HG02588 (cell line): ENCODE data around the gene SIRPA.

Source experiments
- ATAC-seq: cut with Tn5 transposase; IDR thresholded peaks from one replicate; pipeline ENCODE4 v1.9.1; 2021; ENCODE audit warnings: mild to moderate bottlenecking, moderate library complexity; ENCODE audit not compliant: unreplicated experiment

Gene SIRPA

GRCh38 chr20:1870323-1870722 lies 24.9 kb upstream of the SIRPA start:
- no peak for ATAC-seq

GRCh38 chr20:1870792-1871550 lies 24.2 kb upstream of the SIRPA start:
- no peak for ATAC-seq

- peak; percentile 68 for ATAC-seq
These were observed 23.3 kb upstream of the SIRPA start for GRCh38 chr20:1871807-1872458.

- ATAC-seq: no peak
These were observed 22.6 kb upstream of the SIRPA start for GRCh38 chr20:1872459-1873097.

- no peak for ATAC-seq
These were observed 20.6 kb upstream of the SIRPA start for GRCh38 chr20:1874450-1875182.

GRCh38 chr20:1875183-1875554 lies 20.0 kb upstream of the SIRPA start:
- ATAC-seq: no peak

- ATAC-seq: no peak
These were observed 19.4 kb upstream of the SIRPA start for GRCh38 chr20:1875762-1876161.

GRCh38 chr20:1876217-1876921 lies 18.8 kb upstream of the SIRPA start:
- ATAC-seq: no peak

- ATAC-seq: no peak
These were observed 18.1 kb upstream of the SIRPA start for GRCh38 chr20:1876975-1877608.

GRCh38 chr20:1877609-1878200 lies 17.5 kb upstream of the SIRPA start:
- ATAC-seq: no peak

- ATAC-seq: no peak
These were observed 15.8 kb upstream of the SIRPA start for GRCh38 chr20:1879369-1879768.

- ATAC-seq: no peak
These were observed 15.3 kb upstream of the SIRPA start for GRCh38 chr20:1879934-1880333.

- no peak for ATAC-seq
These were observed 14.5 kb upstream of the SIRPA start for GRCh38 chr20:1880529-1881239.

- no peak for ATAC-seq
These were observed 13.9 kb upstream of the SIRPA start for GRCh38 chr20:1881240-1881835.

- no peak for ATAC-seq
These were observed 13.2 kb upstream of the SIRPA start for GRCh38 chr20:1882026-1882425.

- no peak for ATAC-seq
These were observed 11.2 kb upstream of the SIRPA start for GRCh38 chr20:1883986-1884385.

- no peak for ATAC-seq
These were observed 10.0 kb upstream of the SIRPA start for GRCh38 chr20:1885254-1885653.

GRCh38 chr20:1885940-1886693 lies 9.1 kb upstream of the SIRPA start:
- ATAC-seq: no peak
